Stimulated activated CD8-positive, alpha-beta memory T cell treated with anti-CD3 and anti-CD28 coated beads, Interleukin-4, amount 100 ng/mL, for 1 hour (primary cell): ENCODE data around the gene OTUD6A.
"Not testable (repeated sequence)": the region's sequence is repeated elsewhere in the genome, so short reads cannot be mapped to it uniquely, and the experiment has no call there.

Experiments
- DNase-seq, 2 donors: peaks; one replicate each; pipeline ENCODE4 v3.0.0-alpha.2; 2020; ENCODE audit warnings: low read depth in 2 of 2, low spot score in 1 of 2

The OTUD6A gene

DNA sequence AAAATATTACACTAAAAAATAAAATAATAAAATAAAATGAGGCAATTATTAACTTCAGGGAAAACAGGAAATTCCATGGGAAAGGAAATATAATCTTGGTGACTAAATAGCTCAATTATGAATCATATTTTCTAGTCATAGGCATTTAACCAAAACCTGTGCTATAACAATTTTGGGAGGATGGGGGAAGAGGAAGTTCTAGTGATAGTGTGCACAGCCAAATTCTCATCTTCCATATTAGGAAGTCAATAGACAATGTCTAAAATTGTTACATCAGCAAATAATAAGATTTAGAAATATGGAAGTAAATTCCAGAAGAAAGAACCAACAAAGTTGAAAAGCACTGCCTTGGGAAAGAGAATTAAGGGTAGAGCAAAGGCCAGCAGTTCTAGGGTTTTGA, 15.3 kb upstream of the OTUD6A start:
- no peak for DNase-seq

DNA sequence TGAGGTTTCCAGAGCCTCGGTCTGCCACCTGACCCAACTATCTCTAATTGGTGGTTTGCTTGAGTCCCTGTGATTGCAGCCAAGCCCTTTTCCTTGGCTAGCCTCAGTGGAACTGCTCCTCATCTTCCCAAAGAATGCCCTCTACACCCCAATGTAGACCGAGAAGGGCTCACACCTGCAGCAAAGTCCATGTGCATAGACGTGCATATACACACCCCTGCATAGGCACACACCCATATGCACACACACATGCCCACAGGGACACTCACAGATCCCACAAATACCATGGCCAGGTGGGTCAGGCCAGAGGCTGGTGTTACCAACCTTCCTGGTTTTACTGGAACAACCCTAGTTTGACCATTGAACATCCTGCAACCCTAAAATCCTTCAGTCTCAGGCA, 12.9 kb upstream of the OTUD6A start:
- no peak for DNase-seq

GRCh38 chrX:70049925-70050324, 12.3 kb upstream of the OTUD6A start, which contains the start of gene AWAT2:
Gene AWAT2 (minus strand): TSS chrX:70049938. CDS start chrX:70049932, 6 bp downstream.
- DNase-seq, result no peak

DNA sequence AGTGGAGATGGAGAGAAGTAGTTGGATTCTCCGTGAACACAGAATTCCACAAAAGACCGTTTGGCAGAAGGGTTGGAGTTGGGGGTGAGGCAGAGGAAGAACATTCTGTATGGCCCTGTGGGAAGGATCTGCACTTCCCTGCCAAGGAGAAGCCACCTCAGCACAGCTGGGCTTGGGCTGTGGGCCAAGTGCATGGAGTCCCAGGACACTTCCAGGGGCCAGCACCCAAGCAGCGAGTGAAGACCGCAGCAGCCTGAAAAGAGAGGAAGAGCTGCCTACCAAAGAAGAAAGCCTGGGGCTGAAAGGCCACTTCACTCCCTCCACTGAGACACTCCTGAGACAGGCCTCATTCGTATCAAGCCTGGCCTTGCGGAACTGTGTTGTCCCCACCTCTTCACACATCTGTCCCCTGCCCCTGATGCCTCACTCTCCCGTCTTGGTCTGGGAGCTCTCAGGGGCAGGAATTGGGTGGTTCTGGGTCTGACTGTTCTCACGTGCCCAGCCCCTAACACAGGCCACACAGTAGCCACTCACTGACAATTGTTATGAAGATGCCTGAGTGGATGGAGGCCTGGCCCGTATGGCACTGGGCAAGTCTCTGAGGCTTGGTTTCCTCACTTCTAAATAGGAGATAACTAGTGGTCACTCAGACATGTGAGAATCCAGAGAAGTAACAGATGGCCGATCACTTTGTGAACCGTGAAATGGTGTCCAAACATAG, 9.2 kb upstream of the OTUD6A start:
- no peak for DNase-seq

DNA sequence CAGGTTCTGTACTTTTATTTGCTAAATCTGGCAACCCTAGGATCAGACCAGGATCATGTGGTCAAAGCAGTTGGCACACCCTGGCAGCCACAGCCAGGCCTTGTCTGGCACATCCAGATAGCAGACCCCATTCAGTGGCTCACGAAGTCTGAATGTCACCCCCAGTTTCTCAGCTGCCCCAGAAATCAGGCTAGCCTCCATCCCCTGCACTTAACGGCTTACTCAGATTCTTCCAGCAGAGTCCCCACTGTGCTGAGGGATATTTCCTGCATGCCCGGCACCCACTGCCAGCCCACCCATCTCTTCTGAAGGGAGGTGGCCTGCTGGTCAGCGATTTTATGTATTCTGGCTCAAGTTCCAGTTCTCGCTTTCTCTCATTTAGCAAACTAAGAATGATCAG, 7.9 kb upstream of the OTUD6A start:
- DNase-seq, result no peak

GRCh38 chrX:70062961-70063550, 799 bp downstream of the OTUD6A start:
- no peak for DNase-seq

GRCh38 chrX:70066646-70067045, 4.4 kb downstream of the OTUD6A start:
- DNase-seq, result no peak

GRCh38 chrX:70079297-70079696, 17.0 kb downstream of the OTUD6A start:
- no peak for DNase-seq

GRCh38 chrX:70079870-70080269, 17.6 kb downstream of the OTUD6A start:
- no peak for DNase-seq

DNA sequence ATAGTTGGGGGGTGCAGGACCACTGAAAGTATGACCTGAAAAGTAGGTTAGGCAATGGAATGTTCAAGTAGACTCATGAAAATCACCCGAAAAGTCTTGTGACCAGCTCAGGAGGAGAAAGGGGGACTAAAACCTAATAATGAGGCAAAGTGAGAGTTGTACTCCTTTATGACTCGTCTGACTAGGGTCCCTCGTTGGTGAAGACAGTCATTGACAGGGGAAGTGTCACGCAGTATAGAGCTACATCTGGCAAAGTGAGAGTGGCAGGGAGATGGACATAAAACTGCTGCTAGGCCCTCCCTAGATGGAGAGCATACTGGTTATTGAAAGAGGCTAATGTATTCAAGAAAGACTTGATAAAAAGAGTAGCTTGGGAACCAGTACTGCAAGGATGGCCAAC, 20.5 kb downstream of the OTUD6A start:
- DNase-seq, result no peak

DNA sequence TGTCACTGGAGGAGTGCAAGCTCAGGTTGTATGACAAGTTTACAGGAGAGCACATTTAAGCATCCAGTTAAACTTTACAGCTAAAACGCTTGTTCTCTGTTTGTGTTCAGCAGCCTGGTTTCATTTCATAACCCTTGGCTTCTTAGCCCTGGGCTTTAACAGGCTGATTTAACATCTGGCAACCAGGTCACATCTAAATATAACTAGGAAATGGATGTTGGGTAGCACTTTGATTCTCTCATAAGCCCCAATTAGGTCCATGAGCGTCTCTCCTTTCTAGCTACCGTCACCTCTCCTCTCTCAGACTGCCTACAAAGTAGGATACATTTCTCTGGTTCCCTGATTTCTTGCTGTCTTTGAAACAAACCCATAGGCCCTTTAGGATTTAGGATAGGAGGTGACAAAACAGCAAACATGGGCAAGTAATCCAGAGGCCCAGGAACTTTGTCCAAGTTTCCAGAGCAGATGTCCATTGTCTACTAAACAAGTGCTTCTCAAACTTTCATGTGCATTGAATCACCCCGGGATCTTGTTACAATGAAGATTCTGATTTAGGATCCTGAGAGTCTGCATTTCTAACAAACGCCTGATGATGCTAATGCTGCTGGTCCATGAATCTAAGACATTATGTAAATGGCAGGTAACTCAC, 22.5 kb downstream of the OTUD6A start:
- no peak for DNase-seq

GRCh38 chrX:70087857-70088630, 25.8 kb downstream of the OTUD6A start:
- no peak for DNase-seq

DNA sequence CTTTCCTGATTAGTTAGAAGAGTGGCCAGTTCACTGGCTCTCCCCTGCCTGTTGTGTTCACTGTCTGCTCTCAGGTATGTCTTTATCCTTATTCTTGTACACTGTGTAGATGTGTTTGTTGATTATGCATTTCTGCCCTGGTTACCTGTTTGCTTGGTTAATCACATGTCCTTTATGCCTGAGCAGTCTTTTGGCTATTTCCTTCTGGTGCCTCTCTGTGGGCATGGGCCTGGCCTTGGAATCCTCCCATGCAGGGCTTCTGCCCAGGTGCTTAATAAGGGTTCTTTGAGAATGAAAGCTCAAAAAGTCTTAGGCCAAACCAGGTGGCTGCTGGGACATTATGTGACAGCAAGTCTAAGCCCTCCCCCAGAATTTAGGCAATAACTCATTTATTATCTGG, 26.5 kb downstream of the OTUD6A start:
- DNase-seq, result no peak

DNA sequence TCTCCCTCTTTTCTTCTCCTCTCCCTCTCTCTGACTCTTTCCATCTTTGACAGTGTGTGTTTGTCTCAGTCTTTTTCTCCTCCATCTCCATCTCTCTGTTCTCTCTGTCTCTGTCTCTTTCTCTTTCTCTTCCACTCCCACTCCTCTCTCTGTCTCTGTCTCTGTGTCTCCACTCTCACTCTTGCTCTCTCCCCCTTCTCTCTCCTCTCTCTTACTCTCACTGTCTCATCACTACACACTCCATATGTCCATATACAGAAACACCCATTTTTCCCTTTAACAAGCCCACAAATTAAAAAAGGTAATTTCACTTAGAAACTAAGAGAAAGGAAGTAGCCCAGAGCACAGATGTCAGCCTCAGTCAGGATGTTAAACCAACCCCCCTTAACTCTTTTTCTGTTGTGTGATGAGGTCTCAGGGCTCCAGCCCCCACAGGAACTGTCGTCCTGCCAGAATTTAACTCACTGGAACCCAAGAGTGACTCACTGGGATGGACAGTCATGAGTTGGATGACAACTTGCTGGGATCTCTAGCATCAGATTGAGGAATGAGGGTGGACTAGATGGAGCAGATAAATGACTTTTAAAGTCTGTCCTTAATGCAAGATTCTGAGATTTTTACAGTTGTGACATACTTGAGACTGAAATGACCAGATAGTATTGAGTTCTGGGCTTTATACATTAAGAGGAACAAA, 27.5 kb downstream of the OTUD6A start:
- DNase-seq, result no peak

DNA sequence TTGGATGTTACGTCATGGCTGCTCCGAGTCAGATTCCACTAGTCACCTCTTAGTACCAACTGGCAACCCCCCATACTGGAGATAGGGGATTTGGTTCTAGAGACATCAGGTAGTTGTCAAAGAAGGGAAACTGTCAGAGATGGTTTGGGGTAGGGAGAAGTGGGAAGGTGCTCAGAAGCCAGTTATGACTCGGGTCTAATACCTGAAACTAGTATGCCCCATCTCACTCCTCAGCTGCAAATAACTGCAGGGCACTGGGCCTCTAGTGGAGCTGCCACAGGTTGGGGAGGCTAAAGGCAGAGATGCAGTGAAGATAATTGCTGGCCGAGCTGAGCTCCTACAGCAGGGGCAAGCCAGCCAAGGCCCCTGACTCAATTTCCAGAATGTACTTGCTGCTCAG, 30.0 kb downstream of the OTUD6A start:
- no peak for DNase-seq

- no peak for DNase-seq
These were observed 33.8 kb downstream of the OTUD6A start for GRCh38 chrX:70096052-70096451.

- DNase-seq, result no peak
These were observed 43.0 kb downstream of the OTUD6A start for GRCh38 chrX:70105229-70105628.

- not testable (repeated sequence) for DNase-seq
These were observed 49.3 kb downstream of the OTUD6A start for GRCh38 chrX:70111436-70112026.
